CD4-positive, alpha-beta T cell treated with Interleukin-4 for 1 hour (primary cell): ENCODE results near the gene DOCK10.

ENCODE experiments used
- DNase-seq, 2 donors: peaks; one replicate each; pipeline ENCODE4 v3.0.0-alpha.2; 2020 to 2022

Gene DOCK10

GRCh38 chr2:224753743-224754540, 288.3 kb downstream of the DOCK10 start:
- DNase-seq: no peak

GRCh38 chr2:224751996-224752698, 290.1 kb downstream of the DOCK10 start:
- DNase-seq: no peak

GRCh38 chr2:224749136-224749535, 293.1 kb downstream of the DOCK10 start:
- no peak for DNase-seq

GRCh38 chr2:224747765-224748164, 294.5 kb downstream of the DOCK10 start:
- DNase-seq: no peak

GRCh38 chr2:224736227-224736626, 306.0 kb downstream of the DOCK10 start:
- no peak for DNase-seq

- DNase-seq: no peak
Observed at GRCh38 chr2:224734949-224735348, 307.3 kb downstream of the DOCK10 start.

- DNase-seq: no peak
Observed at GRCh38 chr2:224731665-224732064, 310.6 kb downstream of the DOCK10 start.

GRCh38 chr2:224729435-224729834, 312.8 kb downstream of the DOCK10 start:
- no peak for DNase-seq

GRCh38 chr2:224724331-224724730, 317.9 kb downstream of the DOCK10 start:
- no peak for DNase-seq

- no peak for DNase-seq
Observed at GRCh38 chr2:224723586-224724217, 318.6 kb downstream of the DOCK10 start.

GRCh38 chr2:224722770-224723169, 319.5 kb downstream of the DOCK10 start:
- DNase-seq: no peak

- no peak for DNase-seq
Observed at GRCh38 chr2:224722250-224722649, 320.0 kb downstream of the DOCK10 start.

GRCh38 chr2:224716921-224717320, 325.3 kb downstream of the DOCK10 start:
- DNase-seq: no peak

GRCh38 chr2:224716201-224716600, 326.1 kb downstream of the DOCK10 start, which contains the start of gene CCDC195:
TSS of gene CCDC195 (minus strand) at chr2:224716365. CDS start at chr2:224716365, 0 bp downstream.
- no peak for DNase-seq
